T-helper 2 cell treated with Interferon-gamma antibody and Interleukin-4, amounts not matched to agents 5 μg/mL and 100 μg/mL, for 36 hours (primary cell): ENCODE measurements around the gene MORN4.
A peak's percentile ranks its signal among the peaks of the same experiment; 100 is the strongest.

Experiments
- DNase-seq: peaks from one replicate; pipeline ENCODE4 v3.0.0; 2021; ENCODE audit warnings: low spot score
- H3K27ac Mint-ChIP-seq: one replicate; pipeline ENCODE4 v1.8.0; 2021; ENCODE audit warnings: mild to moderate bottlenecking, mixed read lengths
- H3K27me3 Mint-ChIP-seq: one replicate; pipeline ENCODE4 v1.8.0; 2021; ENCODE audit warnings: low read depth, mixed read lengths
- H3K36me3 Mint-ChIP-seq: one replicate; pipeline ENCODE4 v1.8.0; 2021; ENCODE audit warnings: low read depth, mixed read lengths
- H3K4me1 Mint-ChIP-seq: one replicate; pipeline ENCODE4 v1.8.0; 2021; ENCODE audit warnings: low read depth, mixed read lengths
- H3K4me3 Mint-ChIP-seq: one replicate; pipeline ENCODE4 v1.8.0; 2022; ENCODE audit warnings: mild to moderate bottlenecking, moderate library complexity, mixed read lengths
- H3K9me3 Mint-ChIP-seq: one replicate; pipeline ENCODE4 v1.8.0; 2021; ENCODE audit warnings: mixed read lengths

The MORN4 gene

GRCh38 chr10:97632949-97633884 is at the start of gene MORN4:
Gene MORN4, minus strand, starts transcription at chr10:97633500. Its CDS starts 13,847 bp downstream, at chr10:97619653.
- H3K27ac Mint-ChIP-seq: peak within 1 kb of the TSS; percentile 78

GRCh38 chr10:97682042-97682441 is 48.7 kb upstream of the MORN4 start:
- DNase-seq: no peak
- Mint-ChIP-seq H3K27me3 (no peaks in the 10 kb centered on the region), H3K27ac (no peak overlapping the region), H3K4me1 (peaks cover 10% of the 10 kb centered on the region), H3K4me3 (no peak overlapping the region), H3K36me3 (no peaks in the 10 kb centered on the region), H3K9me3 (no peaks in the 10 kb centered on the region)

More at GRCh38 chr10:97632949-97633884, at the start of gene MORN4:
- no peaks in the 10 kb centered on the region for H3K9me3 Mint-ChIP-seq
- peak within 1 kb of the TSS; percentile 87 for H3K4me3 Mint-ChIP-seq
- peaks cover 8% of the 10 kb centered on the region for H3K4me1 Mint-ChIP-seq
- H3K27me3 Mint-ChIP-seq: no peaks in the 10 kb centered on the region
- peak; percentile 91 for DNase-seq
- no peaks in the 10 kb centered on the region for H3K36me3 Mint-ChIP-seq

- Mint-ChIP-seq H3K4me1 (peaks cover 6% of the 10 kb centered on the region), H3K36me3 (peaks cover 5% of the 10 kb centered on the region), H3K9me3 (no peaks in the 10 kb centered on the region), H3K4me3 (no peak overlapping the region), H3K27ac (no peak overlapping the region), H3K27me3 (no peaks in the 10 kb centered on the region)
- no peak for DNase-seq
These were observed 46.3 kb upstream of the MORN4 start for GRCh38 chr10:97679594-97679993.

DNA sequence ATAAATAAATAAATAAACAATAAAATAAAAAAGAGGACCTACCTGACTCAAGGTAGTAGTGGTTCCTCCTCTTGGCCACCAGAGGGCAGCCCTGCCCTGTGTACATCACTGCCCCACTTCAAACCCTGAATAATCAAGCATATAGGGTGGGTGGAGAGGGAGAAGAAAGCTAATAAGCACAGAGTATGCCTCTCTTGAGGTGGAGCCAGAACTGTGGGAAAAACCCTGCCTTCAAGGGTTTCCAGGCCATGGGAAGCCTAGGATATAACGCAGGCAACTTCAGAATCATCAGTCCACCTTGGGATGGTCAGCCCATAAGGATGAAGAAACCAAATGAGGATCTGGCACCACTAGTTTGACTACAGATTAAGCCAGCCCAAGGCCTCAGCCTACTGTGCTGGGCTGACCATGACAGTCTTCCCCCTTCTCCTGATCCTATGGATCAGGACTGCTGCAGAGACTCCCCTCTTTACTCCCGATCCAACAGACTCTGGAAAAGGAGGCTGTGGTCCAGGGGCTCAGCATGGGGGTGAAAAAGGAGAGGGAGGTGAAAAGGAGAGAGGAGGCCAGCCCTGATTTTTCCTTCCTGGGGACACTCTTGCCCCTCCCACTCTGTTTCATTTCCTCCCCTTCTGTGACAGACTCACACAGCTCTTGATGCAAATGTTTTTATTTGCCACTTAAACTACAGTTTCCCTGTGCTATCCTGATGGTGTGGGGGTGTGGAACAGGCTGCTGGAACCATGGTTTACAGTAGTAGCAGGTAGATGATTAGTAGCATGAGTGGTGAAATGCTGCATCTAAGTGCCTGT is 43.7 kb upstream of the MORN4 start:
- Mint-ChIP-seq H3K9me3 (no peaks in the 10 kb centered on the region), H3K27me3 (no peaks in the 10 kb centered on the region), H3K27ac (no peak overlapping the region), H3K4me1 (peaks cover 6% of the 10 kb centered on the region), H3K36me3 (peaks cover 16% of the 10 kb centered on the region), H3K4me3 (no peak overlapping the region)
- peak; percentile 27 for DNase-seq

DNA sequence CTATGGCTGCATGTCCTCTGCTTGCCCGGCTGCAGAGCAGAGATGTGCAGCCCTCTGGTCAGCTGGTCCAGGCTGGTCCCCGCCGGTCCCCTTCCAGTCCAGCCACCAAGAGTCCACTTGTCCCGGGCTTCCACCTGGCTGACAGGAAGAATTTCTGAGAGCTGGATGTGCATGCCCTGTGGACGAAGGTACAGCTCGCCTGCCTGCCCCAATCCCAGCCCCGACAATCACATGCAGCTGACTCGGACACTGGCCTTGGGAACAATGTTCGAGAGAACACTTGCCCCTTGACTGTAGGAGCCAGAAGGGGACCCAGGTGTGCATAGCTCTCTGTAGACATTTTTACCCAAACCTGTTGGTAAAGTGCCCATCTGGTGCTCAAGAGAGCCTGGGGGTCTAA is 41.9 kb upstream of the MORN4 start:
- H3K36me3 Mint-ChIP-seq: peaks cover 16% of the 10 kb centered on the region

DNA sequence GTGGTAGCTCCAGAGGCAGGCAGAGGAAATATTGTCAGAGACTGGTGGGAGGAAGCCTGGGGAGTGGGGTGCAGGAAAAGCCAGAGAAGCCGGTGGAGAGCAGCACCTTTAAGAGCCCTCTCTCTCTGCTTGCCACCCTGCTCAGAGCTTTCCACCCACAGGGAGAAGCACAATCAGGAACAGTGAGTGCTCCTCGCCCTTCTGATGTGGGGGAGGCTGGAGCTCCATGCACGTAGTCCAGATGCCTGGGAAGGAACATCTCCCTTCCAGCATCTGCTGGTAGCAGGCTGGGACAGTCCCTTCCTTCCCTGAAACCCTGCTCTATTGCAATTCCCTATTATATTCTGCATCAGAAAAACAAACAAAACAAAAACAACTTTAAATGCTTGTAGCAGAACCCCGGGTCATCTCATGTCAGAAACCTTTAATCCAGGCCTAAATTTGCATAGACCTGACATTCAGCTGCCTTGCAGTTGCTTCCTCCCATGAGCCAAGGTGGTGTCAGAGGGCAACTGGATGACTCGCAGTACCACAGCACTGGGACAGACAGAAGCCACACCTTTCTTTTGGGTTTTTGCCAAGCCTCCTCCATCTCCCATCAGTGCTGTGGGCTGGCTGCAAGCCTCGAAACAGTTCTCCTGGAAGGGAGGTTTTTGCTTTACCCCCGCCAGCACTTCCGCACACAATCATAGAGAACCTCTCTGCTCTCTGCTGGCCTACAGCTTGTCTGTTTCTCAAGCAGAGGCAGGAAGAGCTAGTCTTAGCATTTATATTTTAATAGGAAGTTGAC is 40.6 kb upstream of the MORN4 start:
- peaks cover 6% of the 10 kb centered on the region for H3K4me1 Mint-ChIP-seq
- H3K27ac Mint-ChIP-seq: no peak overlapping the region
- H3K27me3 Mint-ChIP-seq: no peaks in the 10 kb centered on the region
- H3K9me3 Mint-ChIP-seq: no peaks in the 10 kb centered on the region
- peak; percentile 23 for DNase-seq
- peaks cover 20% of the 10 kb centered on the region for H3K36me3 Mint-ChIP-seq
- H3K4me3 Mint-ChIP-seq: no peak overlapping the region

More for the DNA sequence above, 41.9 kb upstream of the MORN4 start:
- Mint-ChIP-seq H3K9me3 (no peaks in the 10 kb centered on the region), H3K4me1 (peaks cover 6% of the 10 kb centered on the region), H3K4me3 (no peak overlapping the region), H3K27ac (no peak overlapping the region), H3K27me3 (no peaks in the 10 kb centered on the region)
- no peak for DNase-seq

GRCh38 chr10:97669571-97669970 is 36.3 kb upstream of the MORN4 start:
- DNase-seq: no peak
- H3K27me3 Mint-ChIP-seq: no peaks in the 10 kb centered on the region
- peaks cover 24% of the 10 kb centered on the region for H3K36me3 Mint-ChIP-seq
- no peaks in the 10 kb centered on the region for H3K4me1 Mint-ChIP-seq
- H3K27ac Mint-ChIP-seq: no peak overlapping the region
- no peak overlapping the region for H3K4me3 Mint-ChIP-seq
- no peaks in the 10 kb centered on the region for H3K9me3 Mint-ChIP-seq

DNA sequence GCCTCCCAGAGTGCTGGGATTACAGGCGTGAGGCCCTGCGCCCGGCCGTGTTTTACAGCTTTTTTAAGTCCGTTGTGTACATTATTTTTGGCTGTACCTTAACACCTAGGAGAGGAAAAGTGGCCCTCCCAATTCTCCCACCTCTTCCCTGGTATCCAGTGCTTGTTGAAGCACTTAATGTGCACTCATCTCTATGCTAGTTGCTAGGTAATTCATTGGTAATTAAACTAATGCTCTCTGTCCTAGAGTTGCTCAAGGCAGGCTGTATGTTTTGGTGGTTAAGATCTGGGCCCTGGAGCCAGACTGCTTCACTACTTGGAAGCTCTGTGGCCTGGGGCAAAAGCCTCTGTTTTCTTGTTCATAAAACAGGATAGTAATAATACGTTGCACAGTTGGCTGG is 34.2 kb upstream of the MORN4 start:
- no peaks in the 10 kb centered on the region for H3K4me1 Mint-ChIP-seq
- H3K9me3 Mint-ChIP-seq: no peaks in the 10 kb centered on the region
- DNase-seq: no peak
- H3K4me3 Mint-ChIP-seq: no peak overlapping the region
- H3K36me3 Mint-ChIP-seq: peaks cover 24% of the 10 kb centered on the region
- H3K27me3 Mint-ChIP-seq: no peaks in the 10 kb centered on the region
- no peak overlapping the region for H3K27ac Mint-ChIP-seq

DNA sequence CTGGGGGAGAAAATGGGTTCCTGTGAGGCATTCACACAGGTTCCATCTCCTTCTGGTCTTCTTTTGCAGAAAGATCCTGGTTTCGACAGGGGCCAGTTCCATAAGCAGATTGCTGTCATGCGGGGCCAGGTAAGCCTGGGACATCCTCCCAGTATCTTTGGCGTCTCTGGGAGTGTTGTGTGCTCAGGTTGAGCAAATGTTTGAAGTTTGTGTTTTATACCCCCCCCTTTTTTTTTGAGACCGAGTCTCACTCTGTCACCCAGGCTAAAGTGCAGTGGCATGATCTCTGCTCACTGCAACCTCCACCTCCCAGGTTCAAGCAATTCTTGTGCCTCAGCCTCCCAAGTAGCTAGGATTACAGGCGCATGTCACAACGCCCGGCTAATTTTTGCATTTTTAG is 33.7 kb upstream of the MORN4 start:
- no peak for DNase-seq
- Mint-ChIP-seq H3K9me3 (no peaks in the 10 kb centered on the region), H3K4me1 (no peaks in the 10 kb centered on the region), H3K36me3 (peaks cover 25% of the 10 kb centered on the region), H3K27me3 (no peaks in the 10 kb centered on the region), H3K27ac (no peak overlapping the region), H3K4me3 (no peak overlapping the region)

DNA sequence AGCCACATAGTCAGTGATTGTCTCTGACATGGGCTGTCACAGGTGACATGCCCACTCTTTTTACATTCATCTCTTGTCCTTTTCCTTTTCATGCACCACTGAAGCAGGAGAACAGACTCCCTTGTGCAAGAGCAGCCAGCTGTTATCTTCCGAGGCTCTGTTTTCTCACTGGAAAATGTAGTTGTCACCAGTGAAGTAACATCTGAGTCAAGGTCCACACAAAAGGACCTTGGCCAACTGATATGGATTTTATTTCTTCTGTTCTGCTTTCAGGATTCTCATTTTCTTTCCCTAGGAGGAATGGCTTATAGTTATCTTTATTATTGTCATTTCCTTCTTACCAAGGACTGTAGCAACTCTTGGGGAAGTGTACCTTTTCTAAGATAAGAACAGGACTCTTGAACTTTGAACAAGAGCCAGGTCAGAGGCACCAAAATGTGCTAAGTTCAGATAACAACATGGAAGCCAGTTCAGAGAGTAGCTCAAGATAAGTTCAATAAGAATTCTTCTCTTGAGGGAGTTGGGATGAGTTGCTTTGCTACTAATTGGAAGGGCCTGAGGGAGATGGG is 31.1 kb upstream of the MORN4 start:
- Mint-ChIP-seq H3K36me3 (peaks cover 28% of the 10 kb centered on the region), H3K27ac (no peak overlapping the region), H3K4me1 (no peaks in the 10 kb centered on the region), H3K9me3 (no peaks in the 10 kb centered on the region), H3K4me3 (no peak overlapping the region), H3K27me3 (no peaks in the 10 kb centered on the region)
- no peak for DNase-seq

- Mint-ChIP-seq H3K36me3 (peaks cover 40% of the 10 kb centered on the region), H3K27me3 (no peaks in the 10 kb centered on the region), H3K27ac (no peak overlapping the region), H3K4me1 (no peaks in the 10 kb centered on the region), H3K9me3 (no peaks in the 10 kb centered on the region), H3K4me3 (no peak overlapping the region)
- DNase-seq: no peak
These were observed 26.3 kb upstream of the MORN4 start for GRCh38 chr10:97659589-97659988.

GRCh38 chr10:97656777-97657176 is 23.5 kb upstream of the MORN4 start:
- Mint-ChIP-seq H3K4me3 (no peak overlapping the region), H3K27ac (no peak overlapping the region), H3K9me3 (no peaks in the 10 kb centered on the region), H3K27me3 (no peaks in the 10 kb centered on the region), H3K4me1 (no peaks in the 10 kb centered on the region), H3K36me3 (peaks cover 36% of the 10 kb centered on the region)
- DNase-seq: no peak

DNA sequence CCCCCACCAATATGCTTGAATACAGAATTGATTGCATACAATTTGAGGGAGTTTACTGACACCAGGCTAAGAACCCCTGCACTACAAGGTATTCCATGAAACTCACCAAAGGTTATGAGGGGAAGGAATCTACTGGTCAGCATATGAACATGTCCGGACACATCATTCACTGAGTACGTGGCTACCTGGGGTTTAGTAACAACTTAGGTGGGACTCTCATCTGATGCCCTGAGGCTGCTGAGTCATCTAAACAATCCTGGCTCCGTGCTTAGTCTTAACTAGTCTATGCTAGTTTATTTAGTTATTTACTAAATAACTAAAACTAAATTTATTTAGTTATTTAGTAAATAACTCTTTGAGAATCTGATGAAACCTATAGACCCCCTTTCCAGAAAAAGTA is 18.5 kb upstream of the MORN4 start:
- peaks cover 15% of the 10 kb centered on the region for H3K4me1 Mint-ChIP-seq
- H3K36me3 Mint-ChIP-seq: peaks cover 23% of the 10 kb centered on the region

More for the DNA sequence above, 18.5 kb upstream of the MORN4 start:
- DNase-seq: no peak
- Mint-ChIP-seq H3K9me3 (no peaks in the 10 kb centered on the region), H3K27me3 (no peaks in the 10 kb centered on the region), H3K27ac (no peak overlapping the region), H3K4me3 (no peak overlapping the region)
